Measurements from ENCODE around the gene FMNL1.

DNA sequence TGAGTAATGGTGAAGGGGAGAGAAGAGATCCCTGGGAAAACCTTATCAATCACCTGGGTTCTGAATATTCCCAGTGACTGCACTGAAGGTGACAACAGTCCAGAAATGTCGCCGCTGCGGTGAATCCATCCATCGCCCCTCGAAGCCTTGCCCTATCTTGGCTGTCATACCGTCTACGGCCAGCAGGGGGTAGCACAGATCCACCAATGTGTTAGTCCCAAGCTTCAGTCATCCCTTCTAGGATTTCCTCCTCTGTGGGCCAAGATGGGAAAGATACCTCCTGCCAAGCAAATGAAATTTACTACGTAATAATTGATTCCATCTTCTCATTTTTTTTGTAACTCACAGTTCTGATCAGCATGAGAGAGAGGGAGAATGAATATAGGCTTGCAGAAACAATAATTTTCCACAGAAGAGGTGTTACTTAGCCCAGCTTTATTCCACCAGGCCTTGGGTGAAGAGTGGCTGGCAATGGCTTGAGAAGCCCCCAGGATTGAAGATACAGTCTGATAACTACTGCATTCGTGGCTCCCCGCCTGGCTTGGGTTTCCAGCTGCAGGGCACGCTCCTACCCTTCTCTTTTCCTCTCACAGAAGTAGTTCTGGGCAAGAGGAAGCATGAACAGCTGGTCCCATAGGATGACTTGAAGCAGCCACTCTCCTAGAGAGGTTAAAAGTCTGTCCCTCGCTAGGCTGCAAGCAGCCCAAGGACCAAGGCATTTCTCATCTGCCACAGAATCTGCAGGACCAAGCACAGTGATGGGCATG, 2.6 kb upstream of the FMNL1 start:
- no peak for TF ChIP-seq EZH2phosphoT487 (IDR thresholded peaks at IDR 0.05; ENCODE audit: insufficient read depth, low read depth)
- TF ChIP-seq EZH2 (IDR thresholded peaks at IDR 0.05; ENCODE audit: insufficient read depth, poor library complexity, severe bottlenecking), result no peak
